ENCODE data around the gene LARGE1.

The LARGE1 gene

DNA sequence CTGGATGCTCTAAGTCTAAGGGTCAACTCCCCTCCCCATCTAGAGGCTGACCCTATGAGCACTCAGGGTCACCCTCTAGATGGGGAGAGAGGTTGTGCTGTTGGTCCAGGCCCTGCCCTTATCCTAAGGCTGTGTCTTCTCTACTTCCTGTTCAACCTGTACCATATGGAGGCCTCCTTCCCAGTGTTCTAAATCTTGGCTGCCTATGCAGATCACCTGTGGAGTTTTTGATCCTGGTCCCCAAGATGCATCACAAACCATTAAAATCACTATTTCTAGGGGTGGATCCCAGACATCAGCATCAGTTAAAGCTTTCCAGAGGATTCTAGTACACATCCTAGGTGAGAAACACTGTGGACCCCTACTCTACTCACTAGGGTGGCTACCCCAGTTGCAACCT is 26.2 kb downstream of the LARGE1 start:
- Histone ChIP-seq H3K9me2 (ENCODE audit: low read depth, low read length) (no peaks in the 10 kb centered on the region), H3K9ac (ENCODE audit: low read length) (no peak overlapping the region), H3K9me3 (ENCODE audit: low read length) (no peaks in the 10 kb centered on the region), H3F3A (ENCODE audit: insufficient read depth, low read length) (no peaks in the 10 kb centered on the region), H3K36me3 (ENCODE audit: insufficient read depth, low read length) (no peaks in the 10 kb centered on the region; the same call in 1 of the 2 replicates), H3K27ac (ENCODE audit: low read depth, low read length, poor library complexity, severe bottlenecking) (no peak overlapping the region), H3K4me3 (ENCODE audit: low read depth, low read length, poor library complexity, severe bottlenecking) (no peak overlapping the region), H4K20me1 (ENCODE audit: insufficient read depth, low read length) (no peaks in the 10 kb centered on the region), H2AFZ (ENCODE audit: low read length) (no peak overlapping the region), H3K79me2 (ENCODE audit: insufficient read depth, low read length) (no peaks in the 10 kb centered on the region), H3K4me1 (ENCODE audit: insufficient read depth, low read length, severe bottlenecking) (peaks cover 45% of the 10 kb centered on the region), H3K4me2 (ENCODE audit: low read length) (no peak overlapping the region), H3K27me3 (ENCODE audit: insufficient read depth, low read length) (no peaks in the 10 kb centered on the region; the same call in 1 of the 2 replicates)
- TF ChIP-seq EZH2 (IDR thresholded peaks at IDR 0.05; ENCODE audit: borderline replicate concordance, low read length): no peak
- TF ChIP-seq, protein P1, sequence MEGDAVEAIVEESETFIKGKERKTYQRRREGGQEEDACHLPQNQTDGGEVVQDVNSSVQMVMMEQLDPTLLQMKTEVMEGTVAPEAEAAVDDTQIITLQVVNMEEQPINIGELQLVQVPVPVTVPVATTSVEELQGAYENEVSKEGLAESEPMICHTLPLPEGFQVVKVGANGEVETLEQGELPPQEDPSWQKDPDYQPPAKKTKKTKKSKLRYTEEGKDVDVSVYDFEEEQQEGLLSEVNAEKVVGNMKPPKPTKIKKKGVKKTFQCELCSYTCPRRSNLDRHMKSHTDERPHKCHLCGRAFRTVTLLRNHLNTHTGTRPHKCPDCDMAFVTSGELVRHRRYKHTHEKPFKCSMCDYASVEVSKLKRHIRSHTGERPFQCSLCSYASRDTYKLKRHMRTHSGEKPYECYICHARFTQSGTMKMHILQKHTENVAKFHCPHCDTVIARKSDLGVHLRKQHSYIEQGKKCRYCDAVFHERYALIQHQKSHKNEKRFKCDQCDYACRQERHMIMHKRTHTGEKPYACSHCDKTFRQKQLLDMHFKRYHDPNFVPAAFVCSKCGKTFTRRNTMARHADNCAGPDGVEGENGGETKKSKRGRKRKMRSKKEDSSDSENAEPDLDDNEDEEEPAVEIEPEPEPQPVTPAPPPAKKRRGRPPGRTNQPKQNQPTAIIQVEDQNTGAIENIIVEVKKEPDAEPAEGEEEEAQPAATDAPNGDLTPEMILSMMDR (IDR thresholded peaks at IDR 0.05; ENCODE audit: low read length): no peak

DNA sequence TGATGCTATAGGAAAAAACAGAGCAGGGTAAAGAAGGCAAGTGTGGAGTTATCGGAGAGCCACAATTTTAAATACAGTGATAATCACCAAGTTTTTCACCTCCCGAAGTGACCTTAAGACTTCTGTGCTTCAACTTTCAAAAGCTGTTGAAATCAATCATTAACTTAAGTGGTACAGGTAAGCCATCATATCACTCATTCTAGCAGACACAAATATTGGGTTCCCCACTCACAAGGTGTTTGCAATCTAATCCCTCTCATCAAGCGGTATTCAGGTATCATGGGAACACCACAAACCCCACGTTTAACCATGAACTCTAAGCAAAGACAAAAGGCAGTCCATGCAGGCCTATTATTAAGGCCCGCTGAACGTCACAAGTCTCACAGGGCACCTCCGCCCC is 26.8 kb downstream of the LARGE1 start:
- Histone ChIP-seq H2AFZ (ENCODE audit: low read length) (no peak overlapping the region), H3K27me3 (ENCODE audit: insufficient read depth, low read length) (no peaks in the 10 kb centered on the region; the same call in 1 of the 2 replicates), H3F3A (ENCODE audit: insufficient read depth, low read length) (no peaks in the 10 kb centered on the region), H4K20me1 (ENCODE audit: insufficient read depth, low read length) (no peaks in the 10 kb centered on the region), H3K27ac (ENCODE audit: low read depth, low read length, poor library complexity, severe bottlenecking) (no peak overlapping the region), H3K9ac (ENCODE audit: low read length) (no peak overlapping the region), H3K4me3 (ENCODE audit: low read depth, low read length, poor library complexity, severe bottlenecking) (no peak overlapping the region), H3K9me3 (ENCODE audit: low read length) (no peaks in the 10 kb centered on the region), H3K36me3 (ENCODE audit: insufficient read depth, low read length) (no peaks in the 10 kb centered on the region; the same call in 1 of the 2 replicates), H3K4me2 (ENCODE audit: low read length) (no peak overlapping the region), H3K9me2 (ENCODE audit: low read depth, low read length) (no peaks in the 10 kb centered on the region), H3K4me1 (ENCODE audit: insufficient read depth, low read length, severe bottlenecking) (peaks cover 50% of the 10 kb centered on the region), H3K79me2 (ENCODE audit: insufficient read depth, low read length) (no peaks in the 10 kb centered on the region)
- TF ChIP-seq, protein P1 (IDR thresholded peaks at IDR 0.05; ENCODE audit: low read length): no peak
- TF ChIP-seq EZH2 (IDR thresholded peaks at IDR 0.05; ENCODE audit: borderline replicate concordance, low read length): no peak

DNA sequence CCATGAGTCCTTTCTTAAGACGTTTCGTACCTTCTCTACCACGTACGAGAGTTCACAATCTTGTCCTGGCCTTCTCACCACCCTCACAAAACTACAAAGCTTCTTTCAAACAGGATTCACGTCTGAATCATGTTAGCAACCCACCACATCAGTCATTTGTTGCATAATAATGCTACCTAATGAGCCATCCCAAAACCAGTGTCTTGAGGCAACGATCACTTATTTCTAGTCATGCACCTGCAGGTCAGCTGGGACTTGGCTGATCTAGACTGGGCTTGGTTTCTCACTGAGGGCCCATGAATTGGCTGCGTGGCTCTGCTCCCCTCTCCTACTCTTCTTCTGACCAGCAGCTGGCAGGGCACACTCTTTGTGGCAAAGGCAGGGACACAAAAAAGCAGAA is 28.3 kb downstream of the LARGE1 start:
- Histone ChIP-seq H3K4me2 (ENCODE audit: low read length) (no peak overlapping the region), H3K36me3 (ENCODE audit: insufficient read depth, low read length) (no peaks in the 10 kb centered on the region; the same call in 1 of the 2 replicates), H2AFZ (ENCODE audit: low read length) (no peak overlapping the region), H3K27ac (ENCODE audit: low read depth, low read length, poor library complexity, severe bottlenecking) (no peak overlapping the region), H3K4me3 (ENCODE audit: low read depth, low read length, poor library complexity, severe bottlenecking) (no peak overlapping the region), H4K20me1 (ENCODE audit: insufficient read depth, low read length) (no peaks in the 10 kb centered on the region), H3F3A (ENCODE audit: insufficient read depth, low read length) (no peaks in the 10 kb centered on the region), H3K79me2 (ENCODE audit: insufficient read depth, low read length) (no peaks in the 10 kb centered on the region), H3K27me3 (ENCODE audit: insufficient read depth, low read length) (no peaks in the 10 kb centered on the region; the same call in 1 of the 2 replicates), H3K9ac (ENCODE audit: low read length) (no peak overlapping the region), H3K4me1 (ENCODE audit: insufficient read depth, low read length, severe bottlenecking) (peaks cover 37% of the 10 kb centered on the region), H3K9me2 (ENCODE audit: low read depth, low read length) (no peaks in the 10 kb centered on the region), H3K9me3 (ENCODE audit: low read length) (no peaks in the 10 kb centered on the region)
- TF ChIP-seq, protein P1 (IDR thresholded peaks at IDR 0.05; ENCODE audit: low read length): no peak
- TF ChIP-seq EZH2 (IDR thresholded peaks at IDR 0.05; ENCODE audit: borderline replicate concordance, low read length): no peak
